Measurements from ENCODE around the gene ST3GAL5. TPM values are rescaled to one million over a fixed set of nuclear protein-coding genes. Genes with fewer than 3 reads are reported as not detected.

ST3GAL5 gene
- polyA plus RNA-seq, 1 of the 3 experiments (the other 2 are of a cell fraction) = 37.6 TPM

- H3K4me1 ChIP-seq (ENCODE audit: control insufficient read depth in 1 of 2, insufficient read depth in 2 of 2, low read depth in 1 of 2, low read length in 1 of 2) = peaks cover 0 to 17% of the 10 kb centered on the region in 2 experiments; a peak in 1 of 4 replicates
- no peaks in the 10 kb centered on the region for H3K36me3 ChIP-seq (replicated peaks in 1 of 2; ENCODE audit: control insufficient read depth in 1 of 2, insufficient read depth in 2 of 2, low read length in 1 of 2)
- H3F3A ChIP-seq (replicated peaks; ENCODE audit: insufficient read depth) = no peaks in the 10 kb centered on the region
- H3K4me2 ChIP-seq = no peak overlapping the region
- ChIA-PET CTCF (interaction anchor here (0.6 to 19.2 kb wide), 57 partner anchors 10 to 275 kb away, joined by 3 to 626 read pairs (median 5); partner anchors contain the start of genes ATOH8, GNLY and SFTPB), POLR2A (interaction anchor here (0.9 to 1.0 kb wide), 3 partner anchors 68 to 84 kb away, joined by 3 to 5 read pairs (median 3); no protein-coding TSS in a partner anchor)
- no peak overlapping the region for H3K4me3 ChIP-seq (ENCODE audit: low read depth in 2 of 2, low read length in 1 of 2)
- no peaks in the 10 kb centered on the region for H4K20me1 ChIP-seq (ENCODE audit: insufficient read depth)
- H3K9ac ChIP-seq = no peak overlapping the region
- H3K9me3 ChIP-seq = no peaks in the 10 kb centered on the region
- H3K79me2 ChIP-seq (ENCODE audit: insufficient read depth) = no peaks in the 10 kb centered on the region
- no peak for DNase-seq
- H3K27ac ChIP-seq (ENCODE audit: low read depth in 2 of 2, low read length in 1 of 2) = no peak overlapping the region
- no peak overlapping the region for H2AFZ ChIP-seq (ENCODE audit: low read depth)
- no peaks in the 10 kb centered on the region for H3K27me3 ChIP-seq (ENCODE audit: insufficient read depth)
- TF ChIP-seq POLR2AphosphoS5 (IDR thresholded peaks at IDR 0.05; ENCODE audit: low read depth, low read length) = no peak
- no peak for TF ChIP-seq CHD2 (IDR thresholded peaks at IDR 0.05; ENCODE audit: low read length, partially characterized antibody)
- no peak for TF ChIP-seq TEAD4 (IDR thresholded peaks at IDR 0.05; ENCODE audit: borderline replicate concordance, insufficient read depth)
- TF ChIP-seq SIN3A (IDR thresholded peaks at IDR 0.05; ENCODE audit: borderline replicate concordance, low read depth, low read length) = no peak
- TF ChIP-seq IRF3 (IDR thresholded peaks at IDR 0.05; ENCODE audit: low read depth, low read length) = no peak
- TF ChIP-seq RCOR1 (IDR thresholded peaks at IDR 0.05; ENCODE audit: low read length) = no peak
- TF ChIP-seq MEF2A (IDR thresholded peaks at IDR 0.05; ENCODE audit: borderline replicate concordance, low read depth) = no peak
- WGBS (ENCODE audit: low lambda C conversion rate) = 88% methylated on average over 6 of the region's 7 CpGs
- H3K9me2 ChIP-seq = no peaks in the 10 kb centered on the region
These were observed 75.4 kb downstream of the ST3GAL5 start for GRCh38 chr2:85813211-85813981.

DNA sequence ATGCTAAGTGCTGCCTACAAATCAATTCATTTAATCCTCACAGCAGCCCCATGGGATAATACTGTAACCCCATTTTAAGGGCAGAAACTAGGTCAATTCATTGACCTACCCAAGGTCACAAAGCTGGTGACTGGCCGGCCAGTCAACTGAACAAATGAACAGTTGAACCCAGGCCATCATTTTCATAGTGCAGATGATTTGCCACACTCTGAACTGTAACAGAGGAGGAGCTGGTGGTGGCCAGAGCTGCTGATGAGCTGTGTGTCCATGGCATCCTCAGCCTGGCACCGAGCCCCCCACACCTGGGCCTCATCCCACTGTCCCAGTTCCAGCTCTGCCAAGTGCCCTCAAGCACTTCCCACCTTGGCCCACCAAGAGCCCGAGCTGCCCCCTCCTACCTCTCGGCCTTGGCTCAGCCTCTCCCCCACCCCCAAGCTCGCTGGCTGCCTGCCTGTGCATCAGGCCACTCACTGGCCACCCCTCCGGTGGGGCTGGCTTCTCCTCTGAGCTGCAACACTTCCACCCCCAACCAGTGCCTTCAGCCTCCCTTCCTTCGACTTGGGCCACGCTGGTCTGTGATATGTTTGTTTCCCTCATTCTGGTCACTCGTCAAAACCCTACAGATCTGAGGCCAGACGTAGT lies 76.6 kb downstream of the ST3GAL5 start:
- ChIA-PET POLR2A (no interaction called here), CTCF (interaction anchor here (0.9 to 19.2 kb wide), 10 partner anchors 16 to 268 kb away, joined by 3 to 626 read pairs (median 10); partner anchors contain the start of gene ATOH8)
- Histone ChIP-seq H3K4me2 (no peak overlapping the region), H3K4me1 (ENCODE audit: control insufficient read depth in 1 of 2, insufficient read depth in 2 of 2, low read depth in 1 of 2, low read length in 1 of 2) (peaks cover 0 to 17% of the 10 kb centered on the region in 2 experiments; a peak in 1 of 4 replicates), H2AFZ (ENCODE audit: low read depth) (no peak overlapping the region), H4K20me1 (ENCODE audit: insufficient read depth) (no peaks in the 10 kb centered on the region), H3F3A (replicated peaks; ENCODE audit: insufficient read depth) (no peaks in the 10 kb centered on the region), H3K27ac (ENCODE audit: low read depth in 2 of 2, low read length in 1 of 2) (no peak overlapping the region; a peak in 1 of 4 replicates), H3K9me3 (no peaks in the 10 kb centered on the region), H3K9ac (no peak overlapping the region), H3K9me2 (no peaks in the 10 kb centered on the region), H3K27me3 (ENCODE audit: insufficient read depth) (no peaks in the 10 kb centered on the region), H3K36me3 (replicated peaks in 1 of 2; ENCODE audit: control insufficient read depth in 1 of 2, insufficient read depth in 2 of 2, low read length in 1 of 2) (no peaks in the 10 kb centered on the region), H3K79me2 (ENCODE audit: insufficient read depth) (no peaks in the 10 kb centered on the region), H3K4me3 (ENCODE audit: low read depth in 2 of 2, low read length in 1 of 2) (no peak overlapping the region)
- WGBS (ENCODE audit: low lambda C conversion rate) = 89% methylated on average over 10 of the region's 10 CpGs
- DNase-seq = no peak
- TF ChIP-seq RFX5 (IDR thresholded peaks at IDR 0.05; ENCODE audit: low read length) (no peak), IRF3 (IDR thresholded peaks at IDR 0.05; ENCODE audit: low read depth, low read length) (no peak), GATA2 (CRISPR knock-in tag; IDR thresholded peaks at IDR 0.05) (no peak), CHD2 (IDR thresholded peaks at IDR 0.05; ENCODE audit: low read length, partially characterized antibody) (no peak), SMC3 (IDR thresholded peaks at IDR 0.05; ENCODE audit: low read depth, low read length) (no peak)
